Small intestine (tissue), 16 donors: ENCODE measurements around the gene CCDC6. TPM values are rescaled to one million over a fixed set of nuclear protein-coding genes. Genes with fewer than 3 reads are reported as not detected.
A peak's percentile ranks its signal among the peaks of the same experiment; 100 is the strongest.
"Not testable (repeated sequence)": the region's sequence is repeated elsewhere in the genome, so short reads cannot be mapped to it uniquely, and the experiment has no call there.

Experiments
- DNase-seq, 2 donors: peaks; one replicate each; pipeline versions ENCODE4 v3.0.0 to v3.0.0-alpha.2; 2013
- FAIRE-seq: peaks from 2 replicates; lab custom pipeline; 2012; peaks lifted over from hg19 to GRCh38; lab: Jason Lieb, UNC
- H3K27ac ChIP-seq, 3 donors: one replicate each; pipeline ENCODE4 v1.5.1; 2013; ENCODE audit warnings: low read length in 2 of 3, mild to moderate bottlenecking in 2 of 3, control low read depth in 1 of 3, inconsistent platforms in 1 of 3, low read depth in 1 of 3, moderate library complexity in 1 of 3
- H3K27me3 ChIP-seq, 3 donors: one replicate each; pipeline ENCODE4 v1.6.1; 2013; ENCODE audit warnings: low read length in 3 of 3, inconsistent platforms in 1 of 3; ENCODE audit not compliant: control insufficient read depth in 3 of 3, insufficient read depth in 3 of 3
- H3K36me3 ChIP-seq, 3 donors: one replicate each; pipeline ENCODE4 v1.6.1; 2013; ENCODE audit warnings: low read length in 3 of 3, inconsistent platforms in 1 of 3, low read depth in 1 of 3, mild to moderate bottlenecking in 1 of 3, moderate library complexity in 1 of 3; ENCODE audit not compliant: control insufficient read depth in 3 of 3, insufficient read depth in 2 of 3
- H3K4me1 ChIP-seq, 3 donors: one replicate each; pipeline ENCODE4 v1.6.1; 2013; ENCODE audit warnings: low read length in 2 of 3, inconsistent platforms in 1 of 3, low read depth in 1 of 3, mild to moderate bottlenecking in 1 of 3, moderate library complexity in 1 of 3; ENCODE audit not compliant: control insufficient read depth in 3 of 3, insufficient read depth in 2 of 3
- H3K4me3 ChIP-seq, 3 donors: one replicate each; pipeline ENCODE4 v1.5.1; 2013; ENCODE audit warnings: low read length in 3 of 3, control low read depth in 1 of 3, inconsistent platforms in 1 of 3, low read depth in 1 of 3, mild to moderate bottlenecking in 1 of 3, moderate library complexity in 1 of 3
- H3K9me3 ChIP-seq, 2 donors: one replicate each; pipeline ENCODE4 v1.6.1; 2013; ENCODE audit warnings: low read depth in 1 of 2, low read length in 1 of 2; ENCODE audit not compliant: control insufficient read depth in 2 of 2, insufficient read depth in 1 of 2
- WGBS, 3 donors: extraction: QIAGEN DNeasy Blood & Tissue Kit; methylation state at CpG; one replicate each; pipeline ENCODE4 v1.1.7; 2013; 5-methylcytosine and 5-hydroxymethylcytosine counted together
- long read RNA-seq, 10 donors: transcript quantifications; one replicate each; lab custom pipeline, GENCODE V29; 2026
- polyA plus RNA-seq, 4 donors: library from polyadenylated mRNA; stranded (reverse) in 3 of 4; unstranded in 1 of 4; fragments of 200-250 nt in 3 of 4; fragments of 120-200 nt in 1 of 4; gene quantifications; one replicate each; pipeline versions ENCODE4 v1.2.1 to v1.2.3, GENCODE V29; 2013
- donor health status: healthy with polysubstance abuse.
- donor health status: control.
- donor health status: control.
- donor health status: Bipolar disorder and iron deficiency.
- donor health status: healthy.

The CCDC6 gene
- 10 to 100 TPM; 16.5 to 44.4 (median 24.7) TPM for polyA plus RNA-seq
- long read RNA-seq, donor 1, full-length matches to known transcripts: 28 of 28 reads
- long read RNA-seq, donor 1, partial matches to known transcripts: 0 of 28 reads
- long read RNA-seq, donor 1, other reads (novel, unspliced or antisense): 0 of 28 reads
- long read RNA-seq, donor 2, full-length matches to known transcripts: 2 of 2 reads
- long read RNA-seq, donor 2, partial matches to known transcripts: 0 of 2 reads
- long read RNA-seq, donor 2, other reads (novel, unspliced or antisense): 0 of 2 reads
- long read RNA-seq, donor 3, full-length matches to known transcripts: 12 of 12 reads
- long read RNA-seq, donor 3, partial matches to known transcripts: 0 of 12 reads
- long read RNA-seq, donor 3, other reads (novel, unspliced or antisense): 0 of 12 reads
- long read RNA-seq, donor 4: 0 reads
- long read RNA-seq, donor 5, full-length matches to known transcripts: 4 of 4 reads
- long read RNA-seq, donor 5, partial matches to known transcripts: 0 of 4 reads
- long read RNA-seq, donor 5, other reads (novel, unspliced or antisense): 0 of 4 reads
- long read RNA-seq, donor 6, full-length matches to known transcripts: 10 of 10 reads
- long read RNA-seq, donor 6, partial matches to known transcripts: 0 of 10 reads
- long read RNA-seq, donor 6, other reads (novel, unspliced or antisense): 0 of 10 reads
- long read RNA-seq, donor 7: 0 reads
- long read RNA-seq, donor 8: 0 reads
- long read RNA-seq, donor 9, full-length matches to known transcripts: 1 of 1 reads
- long read RNA-seq, donor 9, partial matches to known transcripts: 0 of 1 reads
- long read RNA-seq, donor 9, other reads (novel, unspliced or antisense): 0 of 1 reads
- long read RNA-seq, donor 10, full-length matches to known transcripts: 16 of 16 reads
- long read RNA-seq, donor 10, partial matches to known transcripts: 0 of 16 reads
- long read RNA-seq, donor 10, other reads (novel, unspliced or antisense): 0 of 16 reads

- no peaks in the 10 kb centered on the region for H3K9me3 ChIP-seq
- FAIRE-seq: no peak
- WGBS, 3 donors: 0 to 1% (median 0%) methylated on average over 46 to 64 of the region's 64 CpGs
- H3K27ac ChIP-seq: peak within 1 kb of the TSS; percentile 74 to 97 (median 95)
- H3K36me3 ChIP-seq: peaks cover 0 to 2% (median 0%) of the 10 kb centered on the region in 3 donors
- H3K4me1 ChIP-seq: peaks cover 0 to 26% (median 21%) of the 10 kb centered on the region in 3 donors
- peak within 1 kb of the TSS; percentile 86 to 95 (median 95) for H3K4me3 ChIP-seq
- no peaks in the 10 kb centered on the region for H3K27me3 ChIP-seq
- DNase-seq: peak; percentile 95 to 96
Observed at GRCh38 chr10:59906417-59907202, at the start of gene CCDC6. Gene CCDC6, minus strand, starts transcription at chr10:59906556. Its CDS starts 132 bp downstream, at chr10:59906424.

- Histone ChIP-seq H3K4me3 (no peak overlapping the region), H3K27me3 (no peaks in the 10 kb centered on the region), H3K27ac (no peak overlapping the region), H3K9me3 (no peaks in the 10 kb centered on the region), H3K4me1 (no peaks in the 10 kb centered on the region), H3K36me3 (no peaks in the 10 kb centered on the region)
- FAIRE-seq: no peak
- DNase-seq: no peak
- 90 to 92% (median 90%) methylated on average over 3 of the region's 3 CpGs for WGBS, 3 donors
Observed at GRCh38 chr10:59954296-59954695, 47.9 kb upstream of the CCDC6 start.

- not testable (repeated sequence) for DNase-seq, FAIRE-seq
- WGBS, 3 donors: 84 to 91% (median 88%) methylated on average over 2 of the region's 2 CpGs
Observed at GRCh38 chr10:59953711-59954110, 47.4 kb upstream of the CCDC6 start.

GRCh38 chr10:59950105-59950504, 43.7 kb upstream of the CCDC6 start:
- no peak overlapping the region for H3K4me3 ChIP-seq
- no peaks in the 10 kb centered on the region for H3K4me1 ChIP-seq
- 66 to 70% (median 66%) methylated on average over 2 of the region's 2 CpGs for WGBS, 3 donors
- no peak for DNase-seq
- H3K36me3 ChIP-seq: no peaks in the 10 kb centered on the region
- no peaks in the 10 kb centered on the region for H3K27me3 ChIP-seq
- FAIRE-seq: no peak
- no peaks in the 10 kb centered on the region for H3K9me3 ChIP-seq
- H3K27ac ChIP-seq: no peak overlapping the region

More at GRCh38 chr10:59953711-59954110, 47.4 kb upstream of the CCDC6 start:
- not testable (repeated sequence) for H3K9me3 ChIP-seq, H3K36me3 ChIP-seq, H3K27ac ChIP-seq, H3K4me3 ChIP-seq, H3K27me3 ChIP-seq, H3K4me1 ChIP-seq

- no peaks in the 10 kb centered on the region for H3K27me3 ChIP-seq
- DNase-seq (no peak), FAIRE-seq (no peak)
- no peaks in the 10 kb centered on the region for H3K4me1 ChIP-seq
- H3K4me3 ChIP-seq: no peak overlapping the region
- WGBS, 3 donors: 16 to 55% (median 45%) methylated on average over 1 of the region's 1 CpG
- H3K36me3 ChIP-seq: no peaks in the 10 kb centered on the region
- H3K9me3 ChIP-seq: no peaks in the 10 kb centered on the region
- no peak overlapping the region for H3K27ac ChIP-seq
Observed at GRCh38 chr10:59949608-59950007, 43.3 kb upstream of the CCDC6 start.

GRCh38 chr10:59945991-59946390, 39.6 kb upstream of the CCDC6 start:
- WGBS, 3 donors: 57 to 80% (median 67%) methylated on average over 2 of the region's 2 CpGs
- H3K27ac ChIP-seq: no peak overlapping the region
- no peak overlapping the region for H3K4me3 ChIP-seq
- no peaks in the 10 kb centered on the region for H3K36me3 ChIP-seq
- H3K9me3 ChIP-seq: no peaks in the 10 kb centered on the region
- no peaks in the 10 kb centered on the region for H3K27me3 ChIP-seq
- no peak for DNase-seq
- H3K4me1 ChIP-seq: no peaks in the 10 kb centered on the region
- FAIRE-seq: no peak

- WGBS, 3 donors: 85 to 91% (median 90%) methylated on average over 5 of the region's 5 CpGs
- FAIRE-seq: no peak
- no peaks in the 10 kb centered on the region for H3K27me3 ChIP-seq
Observed at GRCh38 chr10:59945590-59945989, 39.2 kb upstream of the CCDC6 start.

More at GRCh38 chr10:59945590-59945989, 39.2 kb upstream of the CCDC6 start:
- Histone ChIP-seq H3K27ac (no peak overlapping the region), H3K36me3 (no peaks in the 10 kb centered on the region), H3K9me3 (no peaks in the 10 kb centered on the region), H3K4me3 (no peak overlapping the region), H3K4me1 (no peaks in the 10 kb centered on the region)
- no peak for DNase-seq
